ENCODE data around the gene POLR3K.
A peak's percentile ranks its signal among the peaks of the same experiment; 100 is the strongest.
"Not testable (repeated sequence)": the region's sequence is repeated elsewhere in the genome, so short reads cannot be mapped to it uniquely, and the experiment has no call there.

Gene POLR3K

DNA sequence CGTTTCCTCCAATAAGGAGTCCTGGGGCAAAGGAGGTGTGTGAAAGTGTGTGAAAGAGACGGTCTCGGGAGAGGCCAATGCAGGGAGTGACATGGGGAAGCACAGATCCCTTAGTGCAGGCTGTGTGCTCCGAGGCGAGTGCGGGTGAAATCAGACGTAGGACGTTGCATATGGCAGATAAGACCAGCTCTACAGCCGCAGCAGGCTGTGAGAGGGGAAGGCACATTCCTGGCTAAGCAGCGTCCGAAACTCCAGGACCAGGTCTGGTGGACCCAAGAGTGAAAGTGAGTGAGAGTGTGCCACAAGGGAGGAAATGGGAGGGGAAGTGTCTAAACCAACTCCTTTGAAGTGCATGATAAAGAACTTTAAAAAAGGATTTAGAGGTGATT is 11.3 kb downstream of the POLR3K start:
- no peak for DNase-seq

- DNase-seq: no peak
Measured at GRCh38 chr16:41439-42068, 11.9 kb downstream of the POLR3K start.

DNA sequence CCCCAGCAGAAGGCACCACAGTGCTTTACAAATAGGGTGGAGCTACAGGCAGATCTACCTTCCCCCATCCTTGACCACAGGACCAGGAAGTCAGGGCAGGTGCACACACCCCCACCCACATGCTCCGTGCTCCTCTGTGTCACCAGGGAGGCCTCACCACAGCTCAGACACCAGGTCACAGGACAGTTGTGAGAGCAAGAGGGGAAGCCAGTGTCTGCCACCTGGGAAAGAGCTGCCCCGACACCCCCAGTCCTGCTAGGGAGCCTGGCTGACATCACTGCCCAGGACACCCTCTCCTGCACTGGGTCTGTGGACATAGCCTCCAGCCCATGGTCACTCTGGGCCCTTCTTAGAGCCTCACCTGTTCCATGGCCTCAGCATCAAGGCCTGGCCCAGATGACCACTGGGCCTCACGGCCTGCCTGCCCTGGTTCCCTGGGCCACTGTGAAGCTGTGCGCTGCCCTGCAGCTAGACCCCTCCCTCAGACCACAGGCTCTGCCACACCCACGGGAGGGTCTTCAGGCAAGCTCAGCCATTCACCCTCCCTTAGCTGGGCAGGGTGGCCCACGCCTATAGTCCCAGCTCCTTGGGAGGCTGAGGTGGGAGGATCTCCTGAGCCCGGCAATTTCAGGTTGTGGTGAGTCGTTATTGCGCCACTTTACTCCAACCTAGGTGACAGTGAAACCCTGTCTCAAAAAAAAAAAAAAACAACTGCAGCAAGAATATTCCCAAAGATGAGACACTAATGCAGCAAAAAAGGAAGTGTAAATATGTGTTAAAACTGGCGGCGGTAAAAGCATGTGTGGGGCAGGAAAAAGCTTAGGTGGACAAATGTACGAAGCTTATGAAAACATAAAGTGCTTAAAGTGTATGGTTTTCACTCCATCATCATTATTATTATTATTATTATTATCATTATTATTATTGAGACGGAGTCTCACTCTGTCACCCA is 14.2 kb downstream of the POLR3K start:
- no peak for DNase-seq

DNA sequence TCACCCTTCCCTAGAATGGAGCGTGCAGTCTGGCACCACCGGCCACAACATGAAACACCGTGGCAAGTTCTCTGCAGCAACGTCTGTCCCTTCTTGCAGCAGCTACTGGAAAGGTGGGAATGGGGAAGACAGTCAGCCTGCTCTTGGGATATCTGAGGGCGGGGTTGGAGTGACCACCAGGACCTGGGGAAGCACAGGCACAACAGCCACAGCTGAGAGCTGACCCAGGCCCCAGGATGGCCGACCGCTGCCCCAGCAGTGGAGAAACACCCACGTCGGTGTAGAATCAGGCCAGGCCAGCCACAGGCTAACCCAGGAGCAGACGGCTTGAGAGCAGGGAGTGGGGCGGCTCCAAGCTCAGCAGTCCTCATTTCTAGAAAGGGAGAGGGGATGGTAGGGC is 15.2 kb downstream of the POLR3K start:
- not testable (repeated sequence) for DNase-seq

DNA sequence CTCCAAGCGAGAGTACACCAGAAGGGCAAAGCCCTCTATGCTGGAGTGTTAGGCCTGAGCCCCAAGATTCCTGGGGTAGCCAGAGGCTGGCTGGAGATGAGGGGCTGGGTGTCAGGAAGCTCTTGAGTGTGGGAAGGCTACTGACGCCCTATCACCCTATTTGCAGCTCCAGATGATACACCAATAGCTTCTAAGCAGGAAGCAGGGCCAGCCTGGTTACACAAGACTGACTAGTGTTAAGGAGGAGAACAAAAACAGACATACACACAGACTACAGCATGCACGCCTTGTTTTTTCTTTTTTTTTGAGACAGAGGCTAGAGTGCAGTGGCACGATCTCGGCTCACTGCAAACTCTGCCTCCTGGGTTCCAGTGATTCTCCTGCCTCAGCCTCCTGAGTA is 15.9 kb downstream of the POLR3K start:
- DNase-seq: no peak

DNA sequence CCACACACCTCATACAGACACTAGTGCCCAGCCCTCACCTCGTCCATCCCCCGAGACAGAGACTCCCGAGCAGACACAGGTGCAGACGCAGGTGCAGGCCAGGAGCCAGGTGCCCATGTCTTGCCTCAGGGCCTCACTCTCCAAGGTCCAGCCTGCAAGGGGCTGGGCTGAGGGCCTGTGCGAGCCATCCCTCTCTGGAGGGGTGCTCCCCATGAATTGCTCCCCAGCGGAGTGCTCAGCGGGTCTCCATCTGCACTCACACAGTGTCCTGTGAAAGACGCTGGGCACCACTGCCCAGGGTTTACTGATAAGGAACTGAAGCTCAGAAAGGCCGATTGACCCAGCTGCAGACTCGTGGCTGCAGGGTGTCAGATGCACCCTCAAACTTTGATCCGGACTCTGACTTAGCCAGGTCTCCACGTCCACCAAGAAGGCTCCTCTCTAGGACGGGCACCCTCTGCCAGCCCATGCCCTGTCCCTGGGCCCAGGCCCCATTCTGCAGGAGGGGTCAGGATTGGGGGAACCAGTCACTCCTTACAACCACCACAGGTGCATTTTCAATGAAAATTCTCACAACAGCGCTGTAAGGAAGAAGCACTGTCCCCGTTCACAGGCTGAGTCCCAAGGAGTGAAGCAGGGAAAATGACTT is 16.9 kb downstream of the POLR3K start:
- DNase-seq: no peak

DNA sequence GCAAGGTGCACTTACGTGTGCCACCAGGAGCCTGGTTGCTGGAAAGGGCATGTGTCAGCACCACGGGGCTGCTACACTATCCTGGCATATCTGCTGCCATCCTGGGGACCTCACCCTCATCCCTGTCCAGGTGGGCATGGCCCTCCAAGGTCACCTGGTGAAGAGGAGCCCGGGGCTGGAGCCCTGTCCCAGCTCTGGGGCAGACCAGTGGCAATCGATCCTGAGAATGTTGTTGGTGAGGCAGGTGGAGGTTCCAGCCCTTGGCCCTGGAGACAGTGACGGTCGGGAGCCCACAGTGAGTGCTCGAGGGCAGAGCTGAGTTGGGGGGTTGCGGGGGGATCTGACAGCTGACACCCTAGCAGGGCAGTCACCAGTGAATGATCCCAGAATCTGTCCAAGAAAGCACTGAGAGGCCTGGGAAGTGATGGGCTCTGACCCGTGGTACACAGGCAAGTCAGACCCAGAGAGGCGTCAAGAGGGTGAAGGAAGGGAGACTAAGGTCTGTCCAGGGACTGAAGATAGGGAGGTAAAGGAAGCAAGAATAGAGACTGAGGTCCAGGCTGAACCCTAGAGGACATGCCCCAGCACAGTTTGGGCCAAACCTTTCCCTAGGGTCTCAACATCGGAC is 17.6 kb downstream of the POLR3K start:
- DNase-seq: no peak

DNA sequence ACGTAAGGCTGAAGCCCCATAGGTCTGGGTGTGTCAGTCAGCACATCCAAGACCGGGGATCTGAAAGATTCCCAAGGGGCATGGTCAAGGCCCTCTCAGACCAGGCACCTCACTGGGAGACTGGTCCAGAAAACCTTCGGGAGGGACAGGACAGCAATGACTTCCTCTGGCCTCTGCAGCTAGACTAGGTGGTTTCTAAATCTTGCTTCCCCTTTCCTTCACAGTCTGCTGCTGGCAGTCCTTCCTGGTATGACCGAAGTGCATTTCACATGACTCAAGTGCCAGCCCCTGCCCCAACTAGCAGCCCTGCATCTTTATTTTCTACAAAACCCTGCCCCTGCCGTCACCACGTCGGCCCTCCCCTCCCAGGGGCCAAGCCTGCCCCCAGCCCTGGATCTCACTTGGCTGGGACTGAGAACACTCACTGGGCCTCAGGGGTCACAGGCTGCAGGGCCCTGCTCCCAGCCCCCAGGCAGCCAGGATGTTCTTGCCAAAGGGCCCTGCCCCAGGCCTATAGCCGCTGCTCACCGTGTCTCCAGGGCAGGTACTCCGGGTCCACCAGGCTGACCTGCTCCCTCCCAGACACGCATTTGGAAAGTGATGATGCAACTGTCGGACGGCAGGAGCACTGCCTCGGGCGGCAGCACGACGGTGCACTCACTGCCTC is 18.3 kb downstream of the POLR3K start:
- DNase-seq: no peak

- DNase-seq: no peak
Measured at GRCh38 chr16:34648-34987, 18.8 kb downstream of the POLR3K start.

DNA sequence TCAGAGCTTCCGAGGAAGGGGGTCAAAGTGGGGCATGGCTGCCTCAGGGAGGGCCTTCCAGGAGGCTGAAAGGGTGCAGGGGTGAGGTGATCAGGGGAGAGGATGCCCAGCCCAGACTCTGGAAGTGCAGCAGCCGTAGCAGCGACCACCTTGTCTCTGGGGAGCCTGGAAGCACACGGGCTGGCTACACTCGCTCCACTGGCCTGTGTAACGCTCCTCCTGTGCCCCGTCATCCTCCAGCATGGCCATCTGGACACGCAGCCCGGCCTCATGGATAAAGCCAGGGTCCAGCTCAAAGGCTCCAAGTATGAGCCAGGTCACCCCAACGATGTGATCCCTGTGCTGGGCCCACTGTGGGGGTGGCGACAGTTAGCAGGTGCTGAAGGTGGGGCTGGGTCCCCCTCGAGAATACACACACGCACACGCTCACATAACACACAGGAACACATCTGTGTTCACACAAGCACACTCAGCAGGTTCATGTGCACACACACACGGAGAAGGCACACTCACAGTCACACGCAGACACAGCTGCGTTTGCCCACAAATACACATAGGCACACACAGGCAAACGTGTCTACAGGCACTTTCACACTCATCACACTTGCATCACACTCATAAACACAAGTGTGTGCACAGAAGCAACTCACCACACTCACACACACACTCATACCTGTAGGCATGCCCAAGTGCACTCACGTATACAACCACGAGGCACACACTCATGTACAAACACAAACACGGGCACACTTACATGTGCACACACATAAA is 19.3 kb downstream of the POLR3K start:
- DNase-seq: no peak

DNA sequence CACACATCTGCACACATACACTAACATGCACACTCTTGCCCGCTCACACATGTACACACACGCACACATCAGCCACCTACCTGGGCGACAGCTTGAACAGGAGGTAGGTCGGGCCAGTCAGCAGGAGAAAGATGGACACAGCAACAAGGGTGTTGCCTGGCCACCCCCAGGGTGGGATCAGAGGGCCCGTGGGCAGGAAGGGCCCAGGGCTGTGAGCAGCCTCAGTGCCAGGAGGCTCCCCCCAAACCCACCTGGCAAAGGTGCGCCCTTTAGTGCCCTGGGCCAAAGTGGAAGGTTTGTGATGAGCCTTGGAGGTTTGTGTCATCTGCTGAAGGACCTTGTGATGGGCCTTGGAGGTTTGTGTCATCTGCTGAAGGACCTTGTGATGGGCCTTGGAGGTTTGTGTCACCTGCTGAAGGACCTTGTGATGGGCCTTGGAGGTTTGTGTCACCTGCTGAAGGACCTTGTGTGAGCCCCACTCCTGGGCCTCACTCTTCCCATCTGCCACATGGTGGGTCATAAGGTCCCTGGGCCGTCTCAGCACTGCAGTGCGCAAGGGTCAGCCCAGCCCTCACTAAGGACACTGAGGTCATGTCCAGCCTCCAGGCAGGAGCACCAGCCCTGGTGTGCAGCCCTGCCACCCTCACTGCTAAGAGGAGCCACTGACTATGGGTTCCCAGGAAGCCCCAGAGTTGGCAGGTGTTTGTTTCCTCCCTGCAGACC is 20.1 kb downstream of the POLR3K start:
- DNase-seq: not testable (repeated sequence)

DNA sequence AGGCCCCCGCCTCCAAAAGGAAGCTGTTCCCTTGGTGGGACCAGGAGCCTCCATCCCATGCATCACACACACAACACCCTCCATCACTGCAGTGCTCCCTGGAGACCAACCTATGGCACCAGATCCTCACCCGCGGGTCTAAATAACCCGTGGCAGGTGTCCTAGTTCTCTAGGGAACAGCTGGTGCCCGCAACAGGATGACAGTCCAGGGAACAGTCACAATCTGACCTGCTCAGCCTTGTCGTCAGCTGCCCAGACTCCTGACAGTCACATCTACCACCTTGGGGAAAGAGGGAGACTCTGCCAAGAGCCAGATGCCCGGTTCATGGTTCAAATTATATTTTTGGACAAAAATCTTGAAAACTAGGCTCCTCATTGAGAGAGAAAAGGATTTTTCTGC is 22.8 kb downstream of the POLR3K start:
- not testable (repeated sequence) for DNase-seq

DNA sequence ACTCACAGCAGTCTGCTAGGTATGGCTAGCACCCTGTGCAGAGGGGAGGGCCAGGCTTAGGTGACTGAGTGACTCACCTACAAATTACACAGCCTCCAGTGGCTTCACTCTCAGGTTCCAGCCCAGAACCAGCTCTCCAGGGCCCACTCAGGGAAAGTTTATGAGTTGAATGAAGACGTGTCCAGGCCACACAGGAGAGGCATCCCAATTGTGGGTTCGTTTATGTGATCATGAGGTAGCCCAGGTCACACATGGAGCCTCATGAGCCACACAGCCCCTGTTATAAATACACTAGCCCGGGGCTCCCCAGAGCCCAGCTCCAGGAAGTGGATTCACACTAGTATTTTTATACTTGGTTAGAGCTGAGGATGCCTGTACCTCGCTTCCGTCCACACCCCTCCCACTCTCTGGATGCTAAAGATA is 27.5 kb downstream of the POLR3K start:
- DNase-seq: not testable (repeated sequence)

- DNase-seq: not testable (repeated sequence)
Measured at GRCh38 chr16:24151-24550, 29.3 kb downstream of the POLR3K start.

GRCh38 chr16:20886-21285 is 32.5 kb downstream of the POLR3K start:
- not testable (repeated sequence) for DNase-seq

GRCh38 chr16:17062-17765 is 36.2 kb downstream of the POLR3K start:
- not testable (repeated sequence) for DNase-seq

- peak; percentile 69 for DNase-seq
Measured at GRCh38 chr16:10772-11171, 42.6 kb downstream of the POLR3K start.

GRCh38 chr16:9903-10665 is 43.3 kb downstream of the POLR3K start:
- no peak for DNase-seq
